Fibroblast of skin of abdomen (primary cell): ENCODE data around the gene PPP1R9A.

Source experiments
- DNase-seq: peaks from one replicate; pipeline ENCODE4 v3.0.0-alpha.2; 2013

Gene PPP1R9A

DNA sequence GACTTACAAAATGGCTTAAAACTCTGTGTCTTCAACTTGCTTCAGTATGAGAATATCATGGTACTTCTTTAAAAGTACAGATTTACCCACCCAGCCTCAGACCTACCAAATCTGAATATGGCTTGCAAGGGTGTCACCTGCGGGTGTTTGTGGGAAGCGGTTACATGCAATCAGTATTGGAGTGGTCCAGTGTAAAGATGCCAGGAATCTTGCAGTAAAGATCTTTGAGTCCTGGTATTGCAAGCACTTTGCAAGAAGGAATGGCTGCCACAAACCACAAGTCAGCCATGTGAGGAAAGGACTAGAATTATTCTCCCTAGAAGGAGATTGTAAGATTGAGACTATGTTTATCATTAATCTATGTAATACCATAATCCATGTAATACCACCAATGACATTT is 301.9 kb downstream of the PPP1R9A start:
- DNase-seq, result peak; percentile 38

DNA sequence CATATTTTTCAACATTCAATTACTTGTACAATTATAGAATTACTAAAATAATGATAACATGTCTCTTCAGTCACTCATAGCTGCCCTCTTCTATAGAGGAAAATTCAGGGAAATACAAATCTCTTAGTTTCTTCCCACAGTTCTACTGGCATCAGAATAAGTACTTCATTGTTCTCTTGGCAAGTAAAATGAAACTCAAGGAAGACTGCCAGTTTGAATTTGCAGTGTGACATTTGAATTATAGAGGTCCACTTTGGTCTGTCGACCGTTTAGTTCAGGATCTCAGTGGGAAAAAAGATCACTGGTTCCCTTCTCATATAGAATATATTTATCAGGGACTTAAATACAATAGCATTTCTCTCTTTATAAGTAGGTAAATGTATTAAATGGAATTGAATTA is 302.4 kb downstream of the PPP1R9A start:
- DNase-seq, result no peak

GRCh38 chr7:95213148-95213547 is 305.8 kb downstream of the PPP1R9A start:
- no peak for DNase-seq

- peak; percentile 78 for DNase-seq
Measured at GRCh38 chr7:95213809-95214492, 306.6 kb downstream of the PPP1R9A start.

DNA sequence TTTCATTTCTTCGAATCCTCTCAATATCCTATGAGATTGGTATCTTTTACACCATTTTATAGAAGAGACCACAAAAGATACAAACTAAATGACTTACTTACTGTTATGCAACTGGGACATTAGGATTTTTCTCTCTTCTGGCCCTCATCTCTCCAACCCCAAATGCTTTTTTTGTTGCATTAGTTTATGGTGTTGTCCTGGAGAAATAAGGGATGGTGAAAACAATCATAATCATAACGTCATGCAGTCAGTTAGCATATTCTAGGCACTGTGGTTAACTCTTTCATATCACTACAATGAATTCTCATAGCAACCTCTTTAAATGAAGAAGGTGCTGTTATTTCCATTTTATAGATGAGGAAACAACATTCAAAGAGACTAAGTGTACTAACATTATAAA is 312.3 kb downstream of the PPP1R9A start:
- no peak for DNase-seq

- no peak for DNase-seq
Measured at GRCh38 chr7:95220328-95220727, 312.9 kb downstream of the PPP1R9A start.

DNA sequence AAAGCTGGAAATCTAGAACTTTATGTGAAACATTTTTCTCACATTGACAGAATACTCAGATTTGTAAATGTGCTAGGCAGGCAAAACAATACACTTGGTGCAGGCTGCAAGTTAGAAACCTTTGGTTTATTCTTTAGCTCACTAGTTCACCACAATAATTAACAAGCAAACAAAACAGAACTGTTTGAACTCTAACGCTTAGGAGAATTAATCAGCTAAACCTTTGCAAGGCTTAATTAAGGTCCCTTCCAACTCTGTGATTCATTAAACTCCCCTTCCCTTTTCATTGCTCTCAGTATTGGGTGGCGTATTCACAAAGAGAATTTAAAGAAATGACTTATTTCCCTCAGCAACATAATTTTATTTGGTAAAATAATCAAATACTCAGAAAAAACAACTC is 317.9 kb downstream of the PPP1R9A start:
- no peak for DNase-seq

- DNase-seq, result no peak
Measured at GRCh38 chr7:95229301-95229700, 321.9 kb downstream of the PPP1R9A start.

- peak; percentile 10 for DNase-seq
Measured at GRCh38 chr7:95238252-95238943, 331.0 kb downstream of the PPP1R9A start.

GRCh38 chr7:95240921-95241320 is 333.5 kb downstream of the PPP1R9A start:
- DNase-seq, result no peak

DNA sequence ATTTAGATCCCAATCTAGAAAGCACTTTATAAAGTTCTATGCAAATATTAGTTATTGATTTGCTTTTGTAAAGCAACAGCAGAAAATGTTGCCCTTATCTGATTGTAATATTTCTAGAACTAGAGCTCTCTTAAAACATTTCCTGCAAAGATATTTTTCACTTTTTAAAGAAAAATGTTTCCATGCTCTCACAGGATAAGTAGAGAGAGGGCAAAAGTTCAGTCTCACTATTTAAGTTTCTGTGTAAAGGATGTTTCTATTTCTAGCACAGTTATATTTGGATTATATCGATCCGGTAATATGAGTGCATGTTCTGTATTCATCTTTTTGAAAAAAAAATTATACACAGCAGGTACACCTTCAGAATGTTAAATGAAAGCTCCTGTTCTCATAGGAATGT is 334.9 kb downstream of the PPP1R9A start:
- DNase-seq, result no peak

DNA sequence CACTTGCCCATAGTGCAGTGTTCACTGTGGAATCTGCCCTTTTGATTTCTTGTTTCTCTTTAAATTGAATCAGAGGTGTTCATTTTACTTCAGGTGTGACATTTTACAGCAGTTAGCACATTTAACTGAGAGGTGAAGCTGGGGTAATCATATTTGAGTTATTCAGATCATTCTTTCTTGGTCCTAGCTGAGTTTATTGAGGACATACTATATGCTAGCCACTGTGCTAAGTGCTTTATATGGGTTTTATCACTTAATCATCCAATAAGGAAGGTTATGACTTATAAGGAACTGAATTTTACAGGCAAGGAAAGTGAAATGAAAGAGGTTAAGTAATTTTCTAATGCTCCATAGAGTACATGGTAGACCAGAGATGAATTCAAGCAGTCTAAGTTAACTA is 337.2 kb downstream of the PPP1R9A start:
- no peak for DNase-seq

GRCh38 chr7:95245828-95246500 is 338.6 kb downstream of the PPP1R9A start:
- DNase-seq, result no peak

- DNase-seq, result peak; percentile 71
Measured at GRCh38 chr7:95246831-95247370, 339.5 kb downstream of the PPP1R9A start.

GRCh38 chr7:95250571-95250970 is 343.2 kb downstream of the PPP1R9A start:
- DNase-seq, result no peak

- DNase-seq, result no peak
Measured at GRCh38 chr7:95251966-95252365, 344.6 kb downstream of the PPP1R9A start.

GRCh38 chr7:95253986-95254385 is 346.6 kb downstream of the PPP1R9A start:
- DNase-seq, result no peak

DNA sequence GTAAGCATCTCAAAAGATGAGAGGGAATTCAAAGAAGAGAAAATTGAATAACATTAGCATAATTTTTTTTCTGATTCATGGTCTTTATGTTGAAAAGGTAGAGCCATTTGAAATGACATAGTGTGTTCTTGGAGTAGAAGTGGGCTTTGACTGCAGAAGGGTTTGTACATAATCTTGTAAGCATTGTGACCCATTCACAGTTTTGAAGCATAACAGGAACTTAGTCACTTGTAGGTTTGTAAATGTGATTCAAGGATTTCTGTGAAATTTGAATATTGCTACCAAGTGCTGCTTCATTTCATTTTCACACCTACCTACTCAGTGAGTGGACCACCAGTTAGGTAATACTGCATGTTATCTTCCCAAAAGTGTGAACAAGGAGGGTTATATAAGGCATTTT is 348.3 kb downstream of the PPP1R9A start:
- no peak for DNase-seq

DNA sequence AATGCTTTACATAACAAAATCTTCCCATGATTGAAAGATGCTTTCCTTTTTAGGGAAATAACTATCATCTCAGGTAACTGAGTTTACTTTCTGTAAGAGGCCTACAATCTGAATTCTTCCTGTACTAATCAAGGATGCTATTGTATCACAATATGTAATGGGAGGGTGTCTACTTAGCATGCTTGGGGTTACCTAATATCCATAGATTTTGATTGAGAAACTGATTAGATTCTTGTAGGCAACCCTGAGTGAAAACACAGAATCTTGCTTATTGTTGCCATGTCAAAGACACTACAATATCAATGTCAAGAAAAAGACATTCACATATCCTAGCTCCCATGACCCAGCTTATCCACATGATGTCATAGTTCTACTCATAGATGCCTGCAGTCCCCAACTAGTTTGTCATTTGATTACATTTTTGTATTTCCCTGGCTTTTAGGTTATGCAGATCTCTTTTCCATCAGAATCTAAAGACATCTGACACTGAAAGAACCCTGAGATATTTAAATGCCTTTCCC is 354.6 kb downstream of the PPP1R9A start:
- no peak for DNase-seq

GRCh38 chr7:95262875-95263274 is 355.5 kb downstream of the PPP1R9A start:
- no peak for DNase-seq

GRCh38 chr7:95263785-95264362 is 356.5 kb downstream of the PPP1R9A start:
- DNase-seq, result no peak

DNA sequence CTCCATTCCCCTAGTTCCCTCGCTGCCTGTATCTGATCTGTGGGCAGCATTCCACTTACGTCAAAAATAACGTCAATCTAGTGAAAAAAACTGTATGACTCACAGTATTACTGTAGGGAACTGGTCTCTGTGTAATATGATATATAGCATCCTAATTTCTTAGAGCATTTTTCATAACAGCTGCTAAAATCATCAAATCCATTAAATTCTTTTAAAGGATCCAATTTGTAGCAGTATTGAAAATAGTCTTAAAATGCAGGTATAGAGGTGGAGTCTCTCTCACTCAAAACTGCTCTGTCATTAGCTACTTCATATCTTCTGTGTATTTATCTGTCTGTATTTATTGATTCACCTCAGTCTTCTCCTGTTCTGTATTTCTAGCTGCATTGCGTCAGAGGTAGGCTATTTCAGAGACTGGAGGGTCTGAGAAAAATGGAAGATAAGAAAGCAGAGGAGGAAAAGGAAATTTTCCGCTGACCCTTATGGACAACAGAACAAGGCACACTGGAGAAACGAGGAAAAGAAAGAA is 357.0 kb downstream of the PPP1R9A start:
- DNase-seq, result peak; percentile 62

- no peak for DNase-seq
Measured at GRCh38 chr7:95265634-95266033, 358.2 kb downstream of the PPP1R9A start.
